ENCODE measurements around the gene PRKN.

The PRKN gene

GRCh38 chr6:161443848-161444247 lies 1283.7 kb downstream of the PRKN start:
- no peak for DNase-seq (ENCODE audit: low read depth)

GRCh38 chr6:161442420-161442819 lies 1285.1 kb downstream of the PRKN start:
- DNase-seq (ENCODE audit: low read depth), result no peak

GRCh38 chr6:161440299-161440698 lies 1287.3 kb downstream of the PRKN start:
- no peak for DNase-seq (ENCODE audit: low read depth)

- no peak for DNase-seq (ENCODE audit: low read depth)
Measured at GRCh38 chr6:161439093-161439492, 1288.5 kb downstream of the PRKN start.

GRCh38 chr6:161438430-161439030 lies 1289.0 kb downstream of the PRKN start:
- no peak for DNase-seq (ENCODE audit: low read depth)

GRCh38 chr6:161437851-161438250 lies 1289.7 kb downstream of the PRKN start:
- no peak for DNase-seq (ENCODE audit: low read depth)

- no peak for DNase-seq (ENCODE audit: low read depth)
Measured at GRCh38 chr6:161436106-161436876, 1291.3 kb downstream of the PRKN start.

- no peak for DNase-seq (ENCODE audit: low read depth)
Measured at GRCh38 chr6:161435748-161436070, 1291.9 kb downstream of the PRKN start.

- DNase-seq (ENCODE audit: low read depth), result no peak
Measured at GRCh38 chr6:161434921-161435747, 1292.4 kb downstream of the PRKN start.

GRCh38 chr6:161434350-161434749 lies 1293.2 kb downstream of the PRKN start:
- no peak for DNase-seq (ENCODE audit: low read depth)

- no peak for DNase-seq (ENCODE audit: low read depth)
Measured at GRCh38 chr6:161432546-161432945, 1295.0 kb downstream of the PRKN start.

GRCh38 chr6:161429921-161430490 lies 1297.6 kb downstream of the PRKN start:
- DNase-seq (ENCODE audit: low read depth), result no peak

- no peak for DNase-seq (ENCODE audit: low read depth)
Measured at GRCh38 chr6:161424421-161424820, 1303.1 kb downstream of the PRKN start.

- no peak for DNase-seq (ENCODE audit: low read depth)
Measured at GRCh38 chr6:161422710-161423680, 1304.6 kb downstream of the PRKN start.

GRCh38 chr6:161418463-161418945 lies 1309.1 kb downstream of the PRKN start:
- DNase-seq (ENCODE audit: low read depth), result peak; percentile 9

GRCh38 chr6:161417717-161418462 lies 1309.7 kb downstream of the PRKN start:
- DNase-seq (ENCODE audit: low read depth), result no peak

- no peak for DNase-seq (ENCODE audit: low read depth)
Measured at GRCh38 chr6:161415302-161415855, 1312.2 kb downstream of the PRKN start.

GRCh38 chr6:161414707-161415106 lies 1312.9 kb downstream of the PRKN start:
- DNase-seq (ENCODE audit: low read depth), result no peak

- DNase-seq (ENCODE audit: low read depth), result no peak
Measured at GRCh38 chr6:161414180-161414579, 1313.4 kb downstream of the PRKN start.

- no peak for DNase-seq (ENCODE audit: low read depth)
Measured at GRCh38 chr6:161413355-161413771, 1314.2 kb downstream of the PRKN start.

All from stimulated activated CD8-positive, alpha-beta memory T cell treated with anti-CD3 and anti-CD28 coated beads, Interleukin-12 subunit alpha, Interleukin-12 subunit beta, amount 100 ng/mL, for 1 hour (primary cell).